Stimulated activated CD8-positive, alpha-beta memory T cell treated with anti-CD3 and anti-CD28 coated beads, Interleukin-15, amount 100 ng/mL, for 4 hours (primary cell): ENCODE measurements around the gene CDKN1A.
"Not testable (repeated sequence)": the region's sequence is repeated elsewhere in the genome, so short reads cannot be mapped to it uniquely, and the experiment has no call there.

ENCODE experiments used
- DNase-seq, 2 donors: peaks; one replicate each; pipeline ENCODE4 v3.0.0-alpha.2; 2020; ENCODE audit warnings: low read depth in 2 of 2

Gene CDKN1A

GRCh38 chr6:36720251-36721141 lies 42.0 kb downstream of the CDKN1A start:
- DNase-seq, result no peak

DNA sequence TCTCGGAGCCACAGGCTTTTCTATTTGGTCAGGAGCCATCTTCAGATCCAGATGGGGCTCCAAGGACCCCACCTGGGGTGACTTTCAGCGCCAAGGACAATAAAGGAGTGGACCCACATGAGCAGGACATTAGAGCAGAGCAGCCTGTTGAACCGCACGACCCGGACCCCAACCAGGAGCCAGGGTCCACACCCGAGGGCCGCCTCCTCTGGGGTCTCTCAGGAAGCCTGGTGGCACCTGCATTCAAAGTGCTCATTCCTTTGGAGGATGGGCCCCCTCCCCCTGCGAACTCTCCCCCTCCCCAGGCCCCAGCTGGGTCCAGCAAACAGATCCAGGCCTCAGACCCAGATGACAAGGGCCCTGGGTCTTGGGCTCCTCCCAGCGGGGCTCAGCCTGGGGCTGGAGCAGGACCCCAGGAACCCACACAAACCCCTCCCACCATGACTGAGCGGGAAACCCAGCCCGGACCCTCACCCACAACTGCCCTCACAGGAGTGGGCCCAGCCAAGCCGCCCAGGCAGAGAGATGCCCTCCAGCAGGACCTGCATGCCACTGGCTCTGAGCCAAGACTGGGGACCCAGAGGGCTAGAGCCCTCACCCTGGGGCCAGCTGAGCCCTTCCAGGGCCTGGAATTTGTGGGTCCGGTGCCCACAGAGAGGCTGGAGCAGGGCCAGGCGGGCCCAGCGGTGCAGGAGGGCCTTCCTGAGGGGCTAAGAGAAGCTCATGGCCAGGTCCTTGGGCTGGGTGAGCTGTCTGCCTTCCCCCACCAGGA lies 43.0 kb downstream of the CDKN1A start:
- DNase-seq, result no peak

DNA sequence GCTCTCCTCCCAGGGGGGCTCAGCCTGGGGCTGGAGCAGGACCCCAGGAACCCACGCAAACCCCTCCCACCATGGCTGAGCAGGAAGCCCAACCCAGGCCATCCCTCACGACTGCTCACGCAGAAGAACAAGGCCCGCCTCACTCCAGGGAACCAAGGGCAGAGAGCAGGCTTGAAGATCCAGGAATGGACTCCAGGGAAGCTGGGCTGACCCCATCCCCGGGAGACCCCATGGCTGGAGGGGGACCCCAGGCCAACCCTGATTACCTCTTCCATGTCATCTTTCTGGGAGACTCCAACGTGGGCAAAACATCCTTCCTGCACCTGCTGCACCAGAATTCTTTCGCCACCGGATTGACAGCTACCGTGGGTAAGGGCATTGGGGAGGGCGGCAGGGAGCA lies 43.9 kb downstream of the CDKN1A start:
- DNase-seq, result no peak

DNA sequence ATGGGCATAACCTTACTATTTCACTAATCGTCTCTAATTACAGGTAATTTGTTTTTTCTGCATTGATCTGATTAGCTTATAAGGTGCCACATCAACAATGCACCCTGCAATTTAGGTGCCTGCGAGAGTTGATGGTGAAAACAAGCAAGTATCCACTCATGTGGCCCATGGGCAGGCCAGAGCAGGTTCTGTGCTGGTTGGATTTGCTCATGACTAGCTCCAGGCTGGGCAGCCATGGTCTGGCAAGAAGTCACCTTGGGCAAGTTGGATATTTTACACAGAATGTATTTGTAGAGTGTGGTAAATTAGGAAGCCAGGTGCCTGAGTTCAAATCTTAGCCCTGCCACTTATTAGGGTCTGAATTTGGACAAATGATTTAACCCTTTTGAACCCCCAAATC lies 44.4 kb downstream of the CDKN1A start:
- no peak for DNase-seq

DNA sequence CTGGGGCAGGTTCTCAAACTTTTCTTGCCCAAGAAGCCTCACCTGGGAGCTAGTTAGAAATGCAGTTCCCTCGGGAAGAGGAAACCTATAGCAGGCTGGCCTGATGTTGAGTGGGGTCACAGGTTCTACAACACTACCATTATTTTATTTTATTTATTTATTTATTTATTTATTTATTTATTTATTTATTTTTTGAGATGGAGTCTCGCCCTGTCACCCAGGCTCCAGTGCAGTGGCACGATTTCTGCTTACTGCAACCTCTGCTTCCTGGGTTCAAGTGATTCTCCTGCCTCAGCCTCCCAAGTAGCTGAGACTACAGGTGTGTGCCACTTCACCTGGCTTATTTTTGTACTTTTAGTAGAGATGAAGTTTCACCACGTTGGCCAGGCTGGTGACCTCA lies 45.5 kb downstream of the CDKN1A start:
- DNase-seq, result not testable (repeated sequence)

DNA sequence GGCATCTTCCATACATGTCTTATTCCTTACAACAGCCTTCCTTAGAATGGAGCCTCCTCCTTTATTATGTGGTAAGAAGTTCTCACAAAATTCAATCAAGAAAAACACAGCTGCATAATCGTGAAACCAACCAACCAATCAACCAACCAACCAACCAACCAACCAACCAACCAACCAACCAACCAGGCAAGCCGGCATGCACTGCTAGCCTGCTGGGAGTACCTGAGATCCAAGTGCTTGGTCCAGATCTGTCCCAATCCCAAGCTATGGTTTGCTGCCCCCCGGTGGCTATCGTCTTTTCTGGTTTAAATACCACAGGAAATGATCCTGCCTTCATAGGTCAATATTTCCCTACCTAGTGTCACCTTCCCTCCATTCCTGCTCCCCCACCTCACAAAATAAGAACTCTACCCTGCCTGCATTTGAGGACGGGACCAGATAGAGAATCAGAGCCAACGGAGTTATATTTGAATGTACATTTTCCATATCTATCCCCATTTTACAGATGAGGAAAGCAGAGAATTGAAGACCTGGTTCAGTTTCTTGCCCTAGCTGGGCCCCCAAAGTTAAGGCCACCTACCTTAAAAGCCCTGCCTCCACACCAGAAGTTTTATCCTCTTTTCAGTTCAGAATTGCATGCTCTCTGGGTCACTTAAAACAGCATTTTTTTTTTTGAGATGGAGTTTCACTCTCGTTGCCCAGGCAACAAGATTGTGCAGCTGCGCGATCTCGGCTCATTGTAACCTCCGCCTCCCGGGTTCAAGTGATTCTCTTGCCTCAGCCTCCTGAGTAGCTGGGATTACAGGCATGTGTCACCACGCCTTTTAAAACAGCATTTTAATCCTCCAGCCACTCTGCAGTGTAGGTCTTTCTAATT lies 46.2 kb downstream of the CDKN1A start:
- DNase-seq, result no peak

DNA sequence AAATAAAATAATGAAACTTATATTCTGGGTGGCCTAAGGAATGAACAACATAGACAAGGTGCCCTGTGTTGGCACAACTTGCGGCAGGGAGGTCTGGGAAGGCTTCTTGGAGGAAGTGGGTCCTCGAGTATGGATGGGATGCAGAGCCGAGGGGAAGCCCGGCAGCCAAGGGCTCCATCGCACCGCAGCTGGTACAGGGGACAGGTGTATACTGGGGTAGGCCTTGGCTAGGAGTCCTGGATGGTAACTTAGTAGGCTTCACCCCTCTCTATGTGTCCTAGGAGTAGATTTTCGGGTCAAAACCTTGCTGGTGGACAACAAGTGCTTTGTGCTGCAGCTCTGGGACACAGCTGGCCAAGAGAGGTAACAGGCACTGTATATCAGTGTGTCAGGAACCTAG lies 47.1 kb downstream of the CDKN1A start:
- DNase-seq, result no peak

GRCh38 chr6:36727505-36728021 lies 49.0 kb downstream of the CDKN1A start:
- DNase-seq, result no peak

DNA sequence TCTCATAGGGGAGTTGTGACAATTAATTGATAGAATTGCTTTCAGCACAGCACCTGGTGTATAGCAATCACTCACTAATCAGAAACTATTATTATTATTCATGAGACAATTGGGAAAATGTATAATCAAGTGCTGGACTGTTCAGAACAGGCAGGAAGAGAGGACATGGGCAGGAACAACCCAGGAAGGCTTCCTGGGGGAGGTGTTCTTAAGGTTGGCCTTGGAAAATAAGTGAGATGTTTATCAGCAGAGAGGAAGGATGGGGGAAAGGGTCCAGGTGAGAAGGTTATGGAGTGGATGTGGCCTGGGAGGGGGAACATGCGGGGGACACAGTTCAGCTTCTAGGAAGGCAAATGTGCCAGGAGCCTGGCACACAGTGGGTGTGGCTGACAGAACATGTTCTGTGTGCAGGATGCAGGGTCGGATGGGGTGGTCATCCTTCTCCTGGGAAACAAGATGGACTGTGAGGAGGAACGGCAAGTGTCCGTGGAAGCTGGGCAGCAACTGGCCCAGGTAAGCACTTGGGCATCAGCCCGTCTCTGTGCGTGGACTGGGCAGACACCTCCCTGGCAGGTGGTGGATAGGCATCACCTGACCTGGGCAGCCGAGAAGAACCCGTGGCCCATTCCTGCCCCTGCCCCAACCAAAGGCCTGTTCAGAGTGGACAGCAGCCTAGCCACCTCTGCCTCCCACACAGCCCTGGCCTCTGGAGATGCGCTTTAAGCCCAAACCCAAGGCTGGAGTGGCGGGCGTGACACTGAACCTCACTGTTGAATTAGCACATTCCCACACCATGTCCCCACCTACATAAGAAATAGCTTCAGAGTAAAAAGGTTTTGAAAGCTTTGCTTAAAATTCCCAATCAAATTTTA lies 50.0 kb downstream of the CDKN1A start:
- DNase-seq, result no peak

DNA sequence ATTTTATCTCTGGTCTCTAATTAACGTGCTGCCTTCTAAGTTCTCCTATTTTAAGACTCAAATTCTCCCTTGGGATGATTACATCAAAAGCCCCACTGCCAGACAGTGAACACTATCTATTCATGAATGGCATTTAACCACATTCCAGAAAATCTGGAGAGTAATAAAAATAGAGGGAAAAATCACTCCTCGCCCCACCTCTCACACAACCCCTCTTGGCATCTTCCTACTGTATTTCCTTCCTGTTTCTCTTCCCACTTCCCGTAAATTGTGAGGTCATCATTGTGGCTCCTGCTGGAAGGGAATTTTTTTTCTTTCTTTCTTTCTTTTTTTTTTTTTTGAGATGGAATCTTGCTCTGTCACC lies 50.6 kb downstream of the CDKN1A start:
- no peak for DNase-seq

GRCh38 chr6:36730424-36731380 lies 52.2 kb downstream of the CDKN1A start:
- no peak for DNase-seq

DNA sequence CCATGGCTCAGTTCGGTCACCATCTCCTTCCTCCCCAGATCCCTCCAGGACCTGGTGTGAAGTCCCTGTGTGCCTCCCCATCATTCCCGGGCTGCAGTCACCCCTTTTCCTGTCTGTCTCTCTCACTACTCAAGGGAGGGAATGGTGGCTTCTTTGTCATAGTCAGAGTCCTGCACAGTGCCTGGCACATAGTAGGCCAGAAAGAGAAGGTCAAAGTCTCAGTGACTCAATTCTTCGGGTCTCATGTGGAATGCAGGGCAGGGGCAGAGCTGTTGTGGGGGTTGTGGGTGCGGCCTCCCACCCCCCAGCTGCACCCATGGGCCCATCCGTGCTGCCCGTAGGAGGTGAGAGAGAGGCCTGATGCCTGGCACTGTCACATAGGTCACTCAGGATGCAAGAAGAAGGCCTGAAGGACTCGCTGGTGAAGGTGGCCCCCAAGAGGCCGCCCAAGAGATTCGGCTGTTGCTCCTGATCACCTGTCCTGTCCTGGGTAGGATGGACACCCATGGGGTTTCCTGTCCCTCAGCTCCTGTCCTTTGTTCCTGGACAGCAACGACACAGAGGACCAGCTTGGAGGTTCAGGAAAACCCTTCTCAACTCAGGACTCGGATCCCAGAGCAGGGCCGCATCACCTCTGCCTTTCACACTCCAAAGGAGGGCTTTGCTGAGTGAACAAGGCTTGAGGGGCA lies 53.3 kb downstream of the CDKN1A start:
- no peak for DNase-seq

- DNase-seq, result no peak
Observed at GRCh38 chr6:36733300-36733699, 54.8 kb downstream of the CDKN1A start.

DNA sequence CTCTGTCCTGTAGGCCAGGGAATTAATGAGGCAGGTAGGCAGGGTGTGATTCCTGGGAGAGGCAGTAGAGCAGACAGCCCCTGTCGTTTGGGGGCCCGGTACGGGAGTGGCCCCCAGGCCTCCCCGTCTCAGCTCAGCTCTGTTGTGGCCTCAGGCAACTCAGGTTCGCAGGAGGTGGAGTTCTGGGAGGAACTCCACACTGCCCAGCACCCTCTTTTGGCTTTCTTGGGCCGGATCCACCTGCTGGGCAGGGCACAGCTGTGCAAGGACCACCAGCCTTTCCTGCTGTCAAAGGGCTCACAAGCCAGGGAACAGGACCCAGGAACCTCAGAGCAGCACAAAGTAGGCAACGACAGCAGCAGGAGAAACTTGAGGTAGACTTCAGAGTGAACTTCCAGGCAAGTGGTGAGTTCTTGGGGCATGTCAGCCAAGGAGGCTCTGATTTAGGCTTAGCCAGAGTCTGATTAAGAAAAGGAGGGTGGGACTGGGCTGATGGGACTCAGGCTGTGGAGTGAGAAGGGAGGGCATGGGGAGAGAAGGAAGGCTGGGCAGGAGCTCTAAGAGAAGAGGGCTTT lies 56.1 kb downstream of the CDKN1A start:
- DNase-seq, result no peak

DNA sequence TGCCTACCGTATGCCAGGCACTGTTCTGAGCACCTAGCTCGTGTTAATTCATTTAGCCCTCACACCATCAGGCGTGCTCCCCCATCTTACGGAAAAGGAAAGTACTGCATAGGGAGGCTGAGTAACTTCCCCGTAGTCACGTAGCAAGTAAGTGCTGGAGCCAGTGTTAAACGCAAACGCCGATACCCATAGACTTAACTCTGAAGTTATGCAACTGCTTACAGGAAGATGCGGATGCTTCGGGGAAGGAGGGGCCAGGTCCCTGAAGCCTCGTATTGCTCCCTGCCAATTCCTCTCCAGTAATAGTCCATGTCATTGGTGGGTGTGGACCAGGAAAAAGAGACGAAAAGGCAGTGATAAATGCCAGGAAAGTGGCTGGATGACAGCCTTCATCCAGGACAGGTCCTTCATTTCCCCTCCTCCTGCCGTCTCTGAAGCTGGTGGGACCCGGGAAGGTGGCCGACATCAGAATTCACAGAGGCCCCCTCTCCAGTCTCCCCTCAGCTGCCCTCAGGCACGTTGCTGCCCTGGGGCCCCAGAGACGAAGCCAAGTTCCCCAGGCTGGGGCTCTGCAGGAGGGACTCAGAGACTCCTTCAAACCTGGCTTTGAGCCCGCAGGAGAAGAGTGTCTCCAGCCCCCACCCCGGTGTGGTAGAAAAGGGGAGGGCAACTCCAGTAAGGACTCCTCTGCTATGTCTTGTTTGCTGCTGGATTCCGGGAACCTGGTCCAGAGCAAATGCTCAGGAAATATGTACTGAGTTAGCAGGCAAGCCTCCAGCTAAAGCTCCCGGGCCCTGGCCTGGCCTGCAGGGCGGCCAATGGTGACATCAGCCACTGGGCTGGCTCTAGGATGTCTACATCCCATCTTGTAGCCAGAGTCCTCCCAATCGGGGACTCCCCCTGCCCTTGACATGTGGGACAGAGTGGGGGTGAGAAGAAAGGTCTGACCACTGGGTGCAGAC lies 56.9 kb downstream of the CDKN1A start:
- DNase-seq, result no peak
